ENCODE results near the gene GRM8.

GRCh38 chr7:126931581-126931980 is 321.2 kb downstream of the GRM8 start:
- TF ChIP-seq CTCF (IDR thresholded peaks at IDR 0.05; ENCODE audit: low read depth, low read length, poor library complexity, severe bottlenecking) (no peak), EZH2phosphoT487 (IDR thresholded peaks at IDR 0.05; ENCODE audit: borderline replicate concordance, low read length) (no peak)
